PC-9 (cell line): ENCODE data around the gene C22orf31. TPM values are rescaled to one million over a fixed set of nuclear protein-coding genes. Genes with fewer than 3 reads are reported as not detected.

Experiments
- BruUV-seq: library from RNA; stranded (reverse); fragments of 400-500 nt; replicated peaks from 2 replicates; lab custom pipeline; 2021; lab: Mats Ljungman, UMichigan
- CTCF ChIA-PET: fragments of 300-600 bp; sonication (Branson Sonifier 250); formaldehyde crosslinking; loops from one replicate; lab custom pipeline; 2022; ENCODE audit warnings: antibody characterized with exemption; lab: Charles Lee
- POLR2A ChIA-PET: fragments of 300-600 bp; sonication (Branson Sonifier 250); formaldehyde crosslinking; loops from one replicate; lab custom pipeline; 2022; ENCODE audit warnings: antibody characterized with exemption; ENCODE audit not compliant: unreplicated experiment; lab: Charles Lee
- DNase-seq, 2 experiments: peaks; one replicate each; pipeline versions ENCODE4 v3.0.0 to v3.0.0-alpha.2; 2015 to 2022; ENCODE audit warnings: mixed read lengths in 1 of 2
- H2AFZ ChIP-seq: fragments of 200-600 bp; sonication (generic); 2 replicates; pipeline ENCODE4 v1.8.1; 2017; ENCODE audit warnings: antibody characterized with exemption
- H3F3A ChIP-seq: fragments of 200-600 bp; sonication (generic); 2 replicates; pipeline ENCODE4 v1.8.1; 2017; ENCODE audit warnings: antibody characterized with exemption, mild to moderate bottlenecking, low read depth; ENCODE audit not compliant: insufficient read depth
- H3K27ac ChIP-seq: fragments of 200-600 bp; sonication (generic); 2 replicates; pipeline ENCODE4 v1.6.1; 2016; ENCODE audit warnings: mixed run types
- H3K27me3 ChIP-seq: fragments of 200-600 bp; sonication (generic); 2 replicates; pipeline ENCODE4 v1.6.1; 2016; ENCODE audit warnings: low read depth, mixed run types; ENCODE audit not compliant: insufficient read depth
- H3K36me3 ChIP-seq: fragments of 200-600 bp; sonication (generic); 2 replicates; pipeline ENCODE4 v1.6.1; 2016; ENCODE audit warnings: low read depth, mixed run types
- H3K4me1 ChIP-seq: fragments of 200-600 bp; sonication (generic); replicated peaks from 2 replicates; pipeline ENCODE4 v1.6.1; 2016; ENCODE audit warnings: mixed run types; ENCODE audit not compliant: insufficient read depth
- H3K4me2 ChIP-seq: fragments of 200-600 bp; sonication (generic); 2 replicates; pipeline ENCODE4 v1.6.1; 2017; ENCODE audit warnings: mixed run types
- H3K4me3 ChIP-seq: fragments of 200-600 bp; sonication (generic); 2 replicates; pipeline ENCODE4 v1.6.1; 2016; ENCODE audit warnings: mixed run types
- H3K79me2 ChIP-seq: fragments of 200-600 bp; sonication (generic); 2 replicates; pipeline ENCODE4 v1.6.1; 2017; ENCODE audit warnings: low read depth, mixed run types
- H3K9me2 ChIP-seq: fragments of 200-600 bp; sonication (generic); 2 replicates; pipeline ENCODE4 v1.8.1; 2017; ENCODE audit warnings: mild to moderate bottlenecking; ENCODE audit not compliant: insufficient read depth
- H3K9me3 ChIP-seq: fragments of 200-600 bp; sonication (generic); 2 replicates; pipeline ENCODE4 v1.8.1; 2016; ENCODE audit warnings: low read depth; ENCODE audit not compliant: insufficient read depth
- H4K20me1 ChIP-seq: fragments of 200-600 bp; sonication (generic); 2 replicates; pipeline ENCODE4 v1.8.1; 2017; ENCODE audit not compliant: insufficient read depth
- CTCF ChIP-seq: fragments of 200-600 bp; sonication (generic); conservative IDR thresholded peaks from 2 replicates; pipeline ENCODE4 v1.6.1; 2017; ENCODE audit warnings: mixed run types, antibody characterized with exemption, mild to moderate bottlenecking, moderate library complexity
- EZH2 ChIP-seq: fragments of 200-600 bp; sonication (generic); IDR thresholded peaks from 2 replicates; pipeline ENCODE4 v1.8.0; 2017; ENCODE audit warnings: antibody characterized with exemption, low read depth
- intact Hi-C: fragments of 100-400 bp; cut with micrococcal nuclease; formaldehyde crosslinking; loops from one replicate; pipeline ENCODE4 v1.10.0; 2022; ENCODE audit not compliant: unreplicated experiment
- total RNA-seq: library from RNA; stranded (reverse); gene quantifications from 2 replicates; pipeline ENCODE4 v1.2.3, GENCODE V29; 2021

Gene C22orf31
- total RNA-seq, 1 experiment from 2014 or later, result not detected

GRCh38 chr22:29054251-29054767 is 7.3 kb downstream of the C22orf31 start:
- POLR2A ChIA-PET, result no interaction called here
- no peaks in the 10 kb centered on the region for H3K36me3 ChIP-seq
- H3K27me3 ChIP-seq, result no peaks in the 10 kb centered on the region
- no peaks in the 10 kb centered on the region for H3K79me2 ChIP-seq
- no peak overlapping the region for H3K27ac ChIP-seq
- no peaks in the 10 kb centered on the region for H3F3A ChIP-seq
- H2AFZ ChIP-seq, result no peak overlapping the region
- H3K9me2 ChIP-seq, result no peaks in the 10 kb centered on the region
- no peaks in the 10 kb centered on the region for H3K4me1 ChIP-seq
- H4K20me1 ChIP-seq, result no peaks in the 10 kb centered on the region
- no peaks in the 10 kb centered on the region for H3K9me3 ChIP-seq
- H3K4me3 ChIP-seq, result no peak overlapping the region
- no peak for DNase-seq
- intact Hi-C loops, result no loop called here
- TF ChIP-seq EZH2 (no peak), CTCF (no peak)
- no peak overlapping the region for H3K4me2 ChIP-seq
- CTCF ChIA-PET, result no interaction called here
- BruUV-seq, result no TSS peak

GRCh38 chr22:29053048-29053702 is 8.5 kb downstream of the C22orf31 start:
- intact Hi-C loops, result no loop called here
- BruUV-seq, result no TSS peak
- no peak for DNase-seq

GRCh38 chr22:29050457-29050856 is 11.2 kb downstream of the C22orf31 start:
- H4K20me1 ChIP-seq, result no peaks in the 10 kb centered on the region
- H3K36me3 ChIP-seq, result no peaks in the 10 kb centered on the region
- H3K9me2 ChIP-seq, result no peaks in the 10 kb centered on the region
- BruUV-seq, result no TSS peak
- H3K27me3 ChIP-seq, result no peaks in the 10 kb centered on the region
- H3K4me2 ChIP-seq, result no peak overlapping the region
- CTCF ChIA-PET, result no interaction called here
- intact Hi-C loops, result no loop called here
- no peaks in the 10 kb centered on the region for H3K9me3 ChIP-seq
- no peak overlapping the region for H3K4me3 ChIP-seq
- no peaks in the 10 kb centered on the region for H3K79me2 ChIP-seq
- no peak overlapping the region for H2AFZ ChIP-seq
- no peaks in the 10 kb centered on the region for H3K4me1 ChIP-seq
- no peaks in the 10 kb centered on the region for H3F3A ChIP-seq
- H3K27ac ChIP-seq, result no peak overlapping the region
- DNase-seq, result no peak
- POLR2A ChIA-PET, result no interaction called here
- no peak for TF ChIP-seq EZH2
- TF ChIP-seq CTCF, result no peak

More at GRCh38 chr22:29053048-29053702, 8.5 kb downstream of the C22orf31 start:
- H3F3A ChIP-seq, result no peaks in the 10 kb centered on the region
- H3K27me3 ChIP-seq, result no peaks in the 10 kb centered on the region
- H3K79me2 ChIP-seq, result no peaks in the 10 kb centered on the region
- no peak overlapping the region for H3K4me2 ChIP-seq
- POLR2A ChIA-PET, result no interaction called here
- no peaks in the 10 kb centered on the region for H3K4me1 ChIP-seq
- no peak overlapping the region for H3K27ac ChIP-seq
- H2AFZ ChIP-seq, result no peak overlapping the region
- no peaks in the 10 kb centered on the region for H3K9me2 ChIP-seq
- no peak overlapping the region for H3K4me3 ChIP-seq
- CTCF ChIA-PET, result no interaction called here
- no peak for TF ChIP-seq CTCF
- TF ChIP-seq EZH2, result no peak
- no peaks in the 10 kb centered on the region for H3K9me3 ChIP-seq
- no peaks in the 10 kb centered on the region for H4K20me1 ChIP-seq
- H3K36me3 ChIP-seq, result no peaks in the 10 kb centered on the region
